Measurements from ENCODE around the gene PHACTR3. TPM values are rescaled to one million over a fixed set of nuclear protein-coding genes. Genes with fewer than 3 reads are reported as not detected.

PHACTR3 gene
- total RNA-seq, 1 experiment from 2014 or later = 0.11 TPM

DNA sequence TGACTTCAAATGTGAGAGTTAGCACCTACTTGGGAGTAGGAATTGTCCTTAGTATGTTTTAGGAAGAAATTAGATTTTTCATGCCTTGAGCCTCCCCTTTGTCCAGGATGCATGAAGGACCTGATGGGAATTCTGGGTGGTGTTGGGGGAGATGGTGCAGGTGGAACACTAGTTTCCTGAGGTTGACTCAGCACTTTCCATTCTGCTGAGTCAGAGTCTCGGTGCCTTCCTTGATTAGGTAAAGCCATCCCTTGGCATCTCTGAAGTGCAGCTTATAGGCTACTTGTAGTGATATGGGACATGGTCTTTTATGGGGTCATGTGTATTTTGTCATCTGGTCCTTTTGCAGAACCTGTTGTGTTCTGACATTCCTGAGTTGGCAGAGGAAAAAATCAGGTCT, 105.3 kb downstream of the PHACTR3 start:
- Mint-ChIP-seq H3K27ac (ENCODE audit: unreplicated experiment) (no peak overlapping the region), H3K9me3 (ENCODE audit: unreplicated experiment) (peaks cover 9% of the 10 kb centered on the region), H3K4me1 (ENCODE audit: low read depth, unreplicated experiment) (no peaks in the 10 kb centered on the region), H3K27me3 (ENCODE audit: insufficient read depth, unreplicated experiment) (peaks cover 9% of the 10 kb centered on the region), H3K4me3 (ENCODE audit: unreplicated experiment) (no peak overlapping the region), H3K36me3 (ENCODE audit: insufficient read depth, unreplicated experiment) (no peaks in the 10 kb centered on the region)
- POLR2A ChIA-PET = no interaction called here
- H3K4me3 ChIP-seq (ENCODE audit: low read depth, low read length) = no peak overlapping the region
- BruUV-seq (replicated peaks) = no TSS peak
- DNase-seq = no peak
- no peaks in the 10 kb centered on the region for H3K4me1 ChIP-seq
- H3K9me3 ChIP-seq = peaks cover 9% of the 10 kb centered on the region
- CTCF ChIA-PET = no interaction called here
- no peaks in the 10 kb centered on the region for H3K27me3 ChIP-seq (replicated peaks; ENCODE audit: control insufficient read depth, insufficient read depth, low read length)
- intact Hi-C loops (cut with micrococcal nuclease; ENCODE audit: unreplicated experiment) = no loop called here
- TF ChIP-seq, protein P1, sequence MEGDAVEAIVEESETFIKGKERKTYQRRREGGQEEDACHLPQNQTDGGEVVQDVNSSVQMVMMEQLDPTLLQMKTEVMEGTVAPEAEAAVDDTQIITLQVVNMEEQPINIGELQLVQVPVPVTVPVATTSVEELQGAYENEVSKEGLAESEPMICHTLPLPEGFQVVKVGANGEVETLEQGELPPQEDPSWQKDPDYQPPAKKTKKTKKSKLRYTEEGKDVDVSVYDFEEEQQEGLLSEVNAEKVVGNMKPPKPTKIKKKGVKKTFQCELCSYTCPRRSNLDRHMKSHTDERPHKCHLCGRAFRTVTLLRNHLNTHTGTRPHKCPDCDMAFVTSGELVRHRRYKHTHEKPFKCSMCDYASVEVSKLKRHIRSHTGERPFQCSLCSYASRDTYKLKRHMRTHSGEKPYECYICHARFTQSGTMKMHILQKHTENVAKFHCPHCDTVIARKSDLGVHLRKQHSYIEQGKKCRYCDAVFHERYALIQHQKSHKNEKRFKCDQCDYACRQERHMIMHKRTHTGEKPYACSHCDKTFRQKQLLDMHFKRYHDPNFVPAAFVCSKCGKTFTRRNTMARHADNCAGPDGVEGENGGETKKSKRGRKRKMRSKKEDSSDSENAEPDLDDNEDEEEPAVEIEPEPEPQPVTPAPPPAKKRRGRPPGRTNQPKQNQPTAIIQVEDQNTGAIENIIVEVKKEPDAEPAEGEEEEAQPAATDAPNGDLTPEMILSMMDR (IDR thresholded peaks at IDR 0.05; ENCODE audit: insufficient read depth in 1 of 2, low read depth in 1 of 2, low read length in 1 of 2, severe bottlenecking in 1 of 2, unreplicated experiment in 1 of 2) = no peak
- H3K36me3 ChIP-seq (ENCODE audit: control insufficient read depth, insufficient read depth, low read length) = no peaks in the 10 kb centered on the region

DNA sequence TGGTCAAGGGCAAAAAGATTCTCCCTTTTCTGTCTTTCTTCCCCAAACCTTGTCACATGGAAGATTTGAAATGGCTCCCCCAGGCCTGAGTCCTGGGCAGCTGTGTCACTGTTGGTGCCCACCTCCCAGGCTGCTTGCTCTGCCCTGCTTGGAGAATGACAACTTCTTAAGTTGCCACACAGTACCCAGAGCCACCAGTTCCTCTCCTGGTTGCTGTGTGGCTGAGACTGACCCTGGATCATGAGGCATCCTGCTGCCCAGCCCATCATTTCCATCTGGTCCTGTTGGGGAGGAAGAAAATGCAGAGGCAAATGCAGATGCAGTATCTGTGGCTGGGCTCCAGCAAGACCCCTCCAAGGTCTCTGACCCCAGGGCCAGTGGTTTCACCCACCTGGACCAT, 113.7 kb downstream of the PHACTR3 start:
- H3K9me3 Mint-ChIP-seq (ENCODE audit: unreplicated experiment) = peaks cover 9% of the 10 kb centered on the region

DNA sequence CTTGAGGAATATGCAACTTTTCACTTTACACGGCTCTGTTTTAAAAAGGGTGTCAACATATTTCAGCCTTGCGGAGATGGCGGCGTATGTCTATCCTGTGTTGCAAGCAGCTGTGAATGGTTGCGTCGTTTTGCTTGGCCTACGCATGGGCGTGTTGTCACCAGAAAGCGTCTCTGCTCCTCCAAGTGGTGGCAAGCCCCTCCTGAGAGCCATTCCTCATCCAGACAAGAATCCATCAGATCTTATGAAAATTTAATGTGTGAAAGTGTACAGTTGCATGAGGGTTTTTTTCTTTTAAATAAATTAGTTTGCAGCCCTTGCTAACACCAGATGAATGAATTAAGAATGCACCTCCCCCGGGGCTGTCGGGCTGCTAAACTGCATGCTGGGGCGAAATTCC, 114.4 kb downstream of the PHACTR3 start:
- Histone ChIP-seq H3K9me3 (no peaks in the 10 kb centered on the region), H3K4me1 (no peaks in the 10 kb centered on the region), H3K36me3 (ENCODE audit: control insufficient read depth, insufficient read depth, low read length) (no peaks in the 10 kb centered on the region), H3K4me3 (ENCODE audit: low read depth, low read length) (no peak overlapping the region), H3K27me3 (replicated peaks; ENCODE audit: control insufficient read depth, insufficient read depth, low read length) (no peaks in the 10 kb centered on the region; the same call in 1 of the 2 replicates)
- no peak for DNase-seq
- TF ChIP-seq, protein P1 (IDR thresholded peaks at IDR 0.05; ENCODE audit: insufficient read depth in 1 of 2, low read depth in 1 of 2, low read length in 1 of 2, severe bottlenecking in 1 of 2, unreplicated experiment in 1 of 2) = no peak
- intact Hi-C loops (cut with micrococcal nuclease; ENCODE audit: unreplicated experiment) = no loop called here
- Mint-ChIP-seq H3K27me3 (ENCODE audit: insufficient read depth, unreplicated experiment) (peaks cover 38% of the 10 kb centered on the region), H3K9me3 (ENCODE audit: unreplicated experiment) (peaks cover 3% of the 10 kb centered on the region), H3K4me3 (ENCODE audit: unreplicated experiment) (no peak overlapping the region), H3K4me1 (ENCODE audit: low read depth, unreplicated experiment) (no peaks in the 10 kb centered on the region), H3K27ac (ENCODE audit: unreplicated experiment) (no peak overlapping the region), H3K36me3 (ENCODE audit: insufficient read depth, unreplicated experiment) (no peaks in the 10 kb centered on the region)
- ChIA-PET CTCF (no interaction called here), POLR2A (no interaction called here)
- BruUV-seq (replicated peaks) = no TSS peak

More for the DNA sequence above, 113.7 kb downstream of the PHACTR3 start:
- Mint-ChIP-seq H3K27ac (ENCODE audit: unreplicated experiment) (no peak overlapping the region), H3K27me3 (ENCODE audit: insufficient read depth, unreplicated experiment) (peaks cover 35% of the 10 kb centered on the region), H3K4me3 (ENCODE audit: unreplicated experiment) (no peak overlapping the region), H3K36me3 (ENCODE audit: insufficient read depth, unreplicated experiment) (no peaks in the 10 kb centered on the region), H3K4me1 (ENCODE audit: low read depth, unreplicated experiment) (no peaks in the 10 kb centered on the region)
- no TSS peak for BruUV-seq (replicated peaks)
- no peak overlapping the region for H3K4me3 ChIP-seq (ENCODE audit: low read depth, low read length)
- intact Hi-C loops (cut with micrococcal nuclease; ENCODE audit: unreplicated experiment) = no loop called here
- no peak for DNase-seq
- no peaks in the 10 kb centered on the region; the same call in 1 of the 2 replicates for H3K27me3 ChIP-seq (replicated peaks; ENCODE audit: control insufficient read depth, insufficient read depth, low read length)
- ChIA-PET CTCF (no interaction called here), POLR2A (no interaction called here)
- no peaks in the 10 kb centered on the region for H3K36me3 ChIP-seq (ENCODE audit: control insufficient read depth, insufficient read depth, low read length)
- TF ChIP-seq, protein P1 (IDR thresholded peaks at IDR 0.05; ENCODE audit: insufficient read depth in 1 of 2, low read depth in 1 of 2, low read length in 1 of 2, severe bottlenecking in 1 of 2, unreplicated experiment in 1 of 2) = no peak
- no peaks in the 10 kb centered on the region for H3K9me3 ChIP-seq
- no peaks in the 10 kb centered on the region for H3K4me1 ChIP-seq
